ENCODE results near the gene HDLBP. TPM values are rescaled to one million over a fixed set of nuclear protein-coding genes. Genes with fewer than 3 reads are reported as not detected.

The HDLBP gene
- total RNA-seq, 1 experiment from 2014 or later: 350 TPM

DNA sequence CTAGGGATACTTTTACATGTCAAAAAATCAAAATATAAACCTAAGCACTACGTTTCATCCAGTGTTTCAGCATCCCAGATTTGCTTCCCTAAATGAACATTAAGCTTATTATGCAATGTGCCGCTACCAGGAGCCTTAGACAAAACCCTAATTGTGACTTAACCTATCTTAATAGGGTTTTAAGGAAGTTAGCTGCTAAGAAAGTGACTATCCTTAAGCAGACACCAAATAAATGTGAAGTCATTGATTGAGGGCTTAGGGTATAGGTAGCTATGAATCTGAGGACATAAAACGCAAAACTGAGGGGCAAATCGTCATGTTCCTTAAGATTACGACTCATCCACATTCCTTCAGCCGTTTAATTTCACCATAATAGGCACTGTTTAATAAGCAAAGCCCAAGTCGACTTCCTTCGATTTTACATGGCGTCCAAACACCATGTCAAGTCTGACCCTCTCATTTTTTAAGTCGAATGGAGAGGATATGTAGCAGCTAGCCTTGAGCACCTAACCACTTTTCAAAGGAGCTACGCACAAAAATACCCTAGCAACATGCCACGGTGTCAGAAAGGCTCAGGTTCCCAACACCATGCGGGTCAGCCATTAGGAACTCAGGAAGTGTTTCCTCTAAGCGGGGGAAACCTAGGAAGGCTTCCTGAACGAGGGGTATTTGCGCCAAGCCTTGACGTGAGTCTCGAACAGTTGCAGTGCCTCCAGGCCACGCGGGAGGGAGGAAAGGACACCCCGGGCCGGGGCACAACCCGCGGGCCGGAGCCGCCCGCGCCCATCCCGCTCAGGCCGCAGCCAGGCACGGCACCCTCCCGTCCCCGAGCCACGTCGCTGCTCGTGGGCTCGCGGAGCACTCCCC, 1.0 kb downstream of the HDLBP start:
- H3K27me3 Mint-ChIP-seq (ENCODE audit: insufficient read depth, unreplicated experiment): no peaks in the 10 kb centered on the region
- CTCF ChIA-PET: no interaction called here
- peaks cover 24% of the 10 kb centered on the region for H3K4me1 Mint-ChIP-seq (ENCODE audit: low read depth, unreplicated experiment)

GRCh38 chr2:241313543-241314095, 1.9 kb downstream of the HDLBP start:
- Mint-ChIP-seq H3K4me1 (ENCODE audit: low read depth, unreplicated experiment) (peaks cover 30% of the 10 kb centered on the region), H3K27ac (ENCODE audit: unreplicated experiment) (no peak overlapping the region), H3K4me3 (ENCODE audit: unreplicated experiment) (peak overlapping the region; percentile 100), H3K9me3 (ENCODE audit: unreplicated experiment) (no peaks in the 10 kb centered on the region), H3K36me3 (ENCODE audit: insufficient read depth, unreplicated experiment) (peaks cover 54% of the 10 kb centered on the region), H3K27me3 (ENCODE audit: insufficient read depth, unreplicated experiment) (no peaks in the 10 kb centered on the region)
- Histone ChIP-seq H3K36me3 (ENCODE audit: control insufficient read depth, insufficient read depth, low read length) (no peaks in the 10 kb centered on the region), H3K9me3 (no peaks in the 10 kb centered on the region), H3K4me3 (ENCODE audit: low read depth, low read length) (no peak overlapping the region; the same call in 1 of the 2 replicates), H3K27me3 (replicated peaks; ENCODE audit: control insufficient read depth, insufficient read depth, low read length) (no peaks in the 10 kb centered on the region), H3K4me1 (peaks cover 18% of the 10 kb centered on the region; the same call in 1 of the 2 replicates)
- TF ChIP-seq CTCF (IDR thresholded peaks at IDR 0.05; ENCODE audit: insufficient read depth in 1 of 2, low read depth in 1 of 2, low read length in 1 of 2, severe bottlenecking in 1 of 2, unreplicated experiment in 1 of 2): no peak
- intact Hi-C loops (cut with micrococcal nuclease; ENCODE audit: unreplicated experiment): loop anchor here (2.0 kb wide), 1 partner anchor 41 kb away; no protein-coding TSS in a partner anchor
- POLR2A ChIA-PET: no interaction called here
- TSS peak; percentile 33 for BruUV-seq (replicated peaks)
- CTCF ChIA-PET: no interaction called here
- DNase-seq: no peak

More for the DNA sequence above, 1.0 kb downstream of the HDLBP start:
- Histone ChIP-seq H3K36me3 (ENCODE audit: control insufficient read depth, insufficient read depth, low read length) (no peaks in the 10 kb centered on the region), H3K4me1 (peaks cover 18% of the 10 kb centered on the region; the same call in 1 of the 2 replicates), H3K4me3 (ENCODE audit: low read depth, low read length) (peak overlapping the region; percentile 92), H3K9me3 (no peaks in the 10 kb centered on the region), H3K27me3 (replicated peaks; ENCODE audit: control insufficient read depth, insufficient read depth, low read length) (no peaks in the 10 kb centered on the region)
- peak overlapping the region; percentile 100 for H3K4me3 Mint-ChIP-seq (ENCODE audit: unreplicated experiment)
- peak overlapping the region; percentile 100 for H3K27ac Mint-ChIP-seq (ENCODE audit: unreplicated experiment)
- POLR2A ChIA-PET: interaction anchor here (0.5 to 1.5 kb wide), 5 partner anchors 19 to 316 kb away, joined by 3 to 7 read pairs (median 4); no protein-coding TSS in a partner anchor
- no peaks in the 10 kb centered on the region for H3K9me3 Mint-ChIP-seq (ENCODE audit: unreplicated experiment)
- DNase-seq: no peak
- no peak for TF ChIP-seq CTCF (IDR thresholded peaks at IDR 0.05; ENCODE audit: insufficient read depth in 1 of 2, low read depth in 1 of 2, low read length in 1 of 2, severe bottlenecking in 1 of 2, unreplicated experiment in 1 of 2)
- peaks cover 48% of the 10 kb centered on the region for H3K36me3 Mint-ChIP-seq (ENCODE audit: insufficient read depth, unreplicated experiment)
- intact Hi-C loops (cut with micrococcal nuclease; ENCODE audit: unreplicated experiment): loop anchor here (1.0 to 2.0 kb wide), 2 partner anchors 42 kb away; partner anchors contain the start of gene FARP2
- no TSS peak for BruUV-seq (replicated peaks)

GRCh38 chr2:241312082-241312481, 3.4 kb downstream of the HDLBP start:
- Histone ChIP-seq H3K36me3 (ENCODE audit: control insufficient read depth, insufficient read depth, low read length) (no peaks in the 10 kb centered on the region), H3K4me3 (ENCODE audit: low read depth, low read length) (no peak overlapping the region), H3K4me1 (peaks cover 18% of the 10 kb centered on the region; the same call in 1 of the 2 replicates), H3K27me3 (replicated peaks; ENCODE audit: control insufficient read depth, insufficient read depth, low read length) (no peaks in the 10 kb centered on the region), H3K9me3 (no peaks in the 10 kb centered on the region)
- Mint-ChIP-seq H3K4me3 (ENCODE audit: unreplicated experiment) (no peak overlapping the region), H3K9me3 (ENCODE audit: unreplicated experiment) (no peaks in the 10 kb centered on the region), H3K27ac (ENCODE audit: unreplicated experiment) (no peak overlapping the region), H3K4me1 (ENCODE audit: low read depth, unreplicated experiment) (peaks cover 30% of the 10 kb centered on the region), H3K36me3 (ENCODE audit: insufficient read depth, unreplicated experiment) (peaks cover 43% of the 10 kb centered on the region), H3K27me3 (ENCODE audit: insufficient read depth, unreplicated experiment) (no peaks in the 10 kb centered on the region)
- ChIA-PET CTCF (no interaction called here), POLR2A (interaction anchor here (0.5 to 0.6 kb wide), 2 partner anchors 57 to 162 kb away, joined by 3 to 5 read pairs; partner anchors contain the start of gene PPP1R7)
- TF ChIP-seq CTCF (IDR thresholded peaks at IDR 0.05; ENCODE audit: insufficient read depth in 1 of 2, low read depth in 1 of 2, low read length in 1 of 2, severe bottlenecking in 1 of 2, unreplicated experiment in 1 of 2): no peak
- no TSS peak for BruUV-seq (replicated peaks)
- DNase-seq: no peak
- intact Hi-C loops (cut with micrococcal nuclease; ENCODE audit: unreplicated experiment): no loop called here

All from Caco-2 (cell line).